SKM-1 treated with dmso at 0.1 percent for 144 hours (cell line): ENCODE results near the gene SLC48A1.

Experiments used
- DNase-seq: peaks from one replicate; lab custom pipeline; 2025; ENCODE audit not compliant: unreplicated experiment; lab: John Stamatoyannopoulos, UW

Gene SLC48A1

DNA sequence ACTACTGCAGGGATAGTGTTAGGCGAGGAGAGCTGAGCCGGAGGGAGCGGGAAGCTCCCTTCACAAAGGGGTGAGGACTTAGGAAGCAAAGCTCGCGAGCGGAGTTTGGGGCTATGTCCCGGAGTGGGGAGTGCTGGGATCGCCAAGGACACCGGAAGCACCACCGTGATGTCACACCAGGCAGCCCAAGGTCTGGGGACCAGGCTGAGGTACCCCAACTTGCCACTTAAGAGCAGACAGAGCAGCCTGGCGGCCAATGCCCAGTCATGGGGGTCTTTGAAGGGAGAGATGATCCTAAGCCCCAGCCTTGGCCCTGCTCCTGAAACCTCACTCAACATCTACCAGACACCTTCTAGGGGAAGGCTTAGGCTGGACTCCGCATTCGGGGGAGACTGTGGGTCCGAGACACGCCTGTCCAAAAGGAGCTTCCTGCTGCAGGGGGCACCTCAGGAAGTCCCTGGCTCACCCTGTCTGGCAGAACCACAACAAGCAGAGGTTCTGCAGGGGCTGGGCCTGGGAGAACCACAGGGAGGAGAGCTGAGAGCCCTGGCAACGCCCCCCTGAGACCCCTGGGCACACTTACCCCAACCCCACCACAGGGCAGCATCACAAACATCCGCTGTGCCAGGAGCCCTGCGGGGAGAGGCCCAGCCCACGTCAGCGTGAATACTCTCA is 17.8 kb downstream of the SLC48A1 start:
- DNase-seq = no peak

DNA sequence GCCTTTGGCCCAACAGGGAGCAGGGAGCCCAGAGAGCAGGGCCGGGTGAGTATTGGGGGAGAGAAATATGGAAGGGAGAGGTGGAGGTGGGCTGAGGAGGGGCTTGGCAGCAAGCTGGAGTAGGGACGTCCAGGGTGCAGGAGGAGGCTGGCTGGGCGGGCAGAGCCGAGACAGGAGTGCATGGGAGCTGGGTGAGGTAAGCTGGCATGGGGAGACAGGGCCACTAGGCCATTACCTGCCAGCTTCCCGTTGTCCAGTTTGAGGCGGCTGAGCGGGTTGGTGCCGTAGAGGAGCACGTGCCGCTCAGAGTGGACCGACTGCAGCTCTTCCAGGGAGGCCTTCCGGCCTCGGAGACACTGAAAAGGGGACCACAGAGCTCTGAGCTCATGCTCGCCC is 18.3 kb downstream of the SLC48A1 start:
- DNase-seq = no peak

DNA sequence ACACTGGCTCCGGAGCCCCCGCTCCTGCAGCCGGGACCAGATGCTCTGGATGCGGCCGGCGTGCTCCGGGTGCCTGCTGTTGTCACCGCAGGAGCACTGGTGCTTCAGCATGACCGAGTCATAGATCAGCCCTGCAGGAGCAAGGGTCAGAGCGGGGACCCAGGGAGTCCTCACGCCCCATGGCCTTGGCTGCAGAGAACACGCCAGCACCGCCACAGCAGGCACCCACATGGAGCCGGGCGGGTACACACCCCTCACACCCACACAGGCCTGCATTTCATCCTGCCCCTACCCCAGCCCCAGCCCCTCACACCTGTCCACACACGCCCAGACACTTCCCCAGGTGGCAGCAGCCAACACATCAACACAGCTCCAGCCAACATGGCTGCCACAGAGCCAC is 18.8 kb downstream of the SLC48A1 start:
- DNase-seq = no peak

DNA sequence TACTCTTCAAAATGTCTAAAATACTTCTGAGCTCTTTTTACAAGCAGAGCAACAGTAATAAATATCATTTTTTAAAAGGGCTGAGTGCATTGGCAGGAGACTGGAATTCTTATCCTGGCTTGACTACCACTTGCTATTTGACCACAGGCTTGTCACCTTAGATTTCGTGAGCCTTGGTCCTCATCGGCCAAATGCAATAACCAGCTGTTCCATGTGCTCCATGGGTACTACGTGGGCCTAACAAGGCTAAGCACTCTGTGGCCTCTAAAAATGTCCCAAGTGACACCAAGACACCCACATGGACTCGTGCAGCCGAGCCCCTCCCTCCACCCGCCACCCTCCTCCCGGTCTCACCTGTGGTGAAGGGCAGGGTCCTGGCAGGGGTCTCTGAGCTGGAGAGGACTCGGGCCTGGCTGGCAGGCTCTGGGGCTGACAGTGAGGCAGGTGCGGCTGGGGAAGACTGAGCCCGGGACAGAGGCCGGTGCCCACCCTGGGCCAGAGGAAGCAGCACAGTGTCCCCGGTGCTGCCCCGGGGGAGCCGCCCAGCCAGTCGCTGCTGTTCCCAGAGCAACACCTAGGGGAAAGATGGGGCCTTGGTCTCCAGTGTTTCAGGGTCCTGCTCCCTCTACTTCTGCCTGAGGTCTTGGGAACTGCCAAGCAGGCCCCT is 20.1 kb downstream of the SLC48A1 start:
- no peak for DNase-seq

DNA sequence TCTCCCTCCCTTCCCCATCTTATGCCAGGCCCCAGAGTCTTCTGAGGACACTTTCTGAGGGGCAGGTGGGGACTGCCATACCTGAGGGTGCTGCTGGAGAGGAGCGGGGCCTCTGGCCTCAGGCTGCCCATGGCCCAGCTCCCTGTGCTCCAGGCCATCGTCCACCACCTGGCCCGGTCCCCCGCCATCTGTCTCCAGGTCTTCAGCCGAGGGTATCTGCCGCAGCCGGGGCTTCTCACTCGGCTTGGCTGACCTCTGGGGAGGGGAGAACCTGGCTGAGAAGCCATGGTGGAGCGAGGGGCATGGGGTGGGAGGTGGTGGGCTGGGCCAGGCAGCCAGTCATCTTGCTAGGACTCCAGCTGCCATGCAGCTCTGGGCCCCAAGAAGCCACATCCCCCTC is 21.6 kb downstream of the SLC48A1 start:
- no peak for DNase-seq

DNA sequence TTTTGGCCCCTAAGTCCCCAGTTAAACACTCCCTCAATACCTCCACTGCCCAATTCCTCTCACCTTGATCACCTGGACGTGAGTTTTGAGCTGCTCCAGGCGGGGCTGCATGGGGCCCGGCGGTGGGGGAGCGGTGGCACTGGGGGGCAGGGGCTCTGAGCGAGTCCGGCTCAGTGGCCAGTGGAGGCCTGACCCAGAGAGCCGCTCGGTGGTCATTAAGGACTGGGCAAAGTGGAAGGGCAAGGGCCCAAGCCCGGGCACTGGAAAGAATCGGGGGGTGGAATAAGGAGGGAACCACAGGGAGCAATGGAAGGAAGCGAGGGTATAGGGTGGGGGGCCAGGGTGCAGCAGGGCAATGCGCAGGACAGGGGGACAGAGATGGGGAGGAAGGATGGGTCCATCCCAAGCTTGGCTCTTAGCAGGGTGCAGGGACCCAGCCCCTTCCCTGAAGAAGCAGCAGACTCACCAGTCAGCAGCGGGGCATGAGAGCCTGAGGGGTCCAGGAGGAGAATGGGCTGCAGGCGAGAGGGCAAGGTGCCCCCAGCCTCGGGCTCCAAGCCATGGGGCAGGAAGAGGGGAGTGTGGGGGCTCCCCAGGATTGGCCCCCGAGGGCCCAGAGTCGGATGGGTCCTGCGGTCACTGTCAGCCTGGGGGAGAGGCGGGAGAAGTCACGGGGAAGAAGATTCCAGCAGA is 22.2 kb downstream of the SLC48A1 start:
- no peak for DNase-seq

DNA sequence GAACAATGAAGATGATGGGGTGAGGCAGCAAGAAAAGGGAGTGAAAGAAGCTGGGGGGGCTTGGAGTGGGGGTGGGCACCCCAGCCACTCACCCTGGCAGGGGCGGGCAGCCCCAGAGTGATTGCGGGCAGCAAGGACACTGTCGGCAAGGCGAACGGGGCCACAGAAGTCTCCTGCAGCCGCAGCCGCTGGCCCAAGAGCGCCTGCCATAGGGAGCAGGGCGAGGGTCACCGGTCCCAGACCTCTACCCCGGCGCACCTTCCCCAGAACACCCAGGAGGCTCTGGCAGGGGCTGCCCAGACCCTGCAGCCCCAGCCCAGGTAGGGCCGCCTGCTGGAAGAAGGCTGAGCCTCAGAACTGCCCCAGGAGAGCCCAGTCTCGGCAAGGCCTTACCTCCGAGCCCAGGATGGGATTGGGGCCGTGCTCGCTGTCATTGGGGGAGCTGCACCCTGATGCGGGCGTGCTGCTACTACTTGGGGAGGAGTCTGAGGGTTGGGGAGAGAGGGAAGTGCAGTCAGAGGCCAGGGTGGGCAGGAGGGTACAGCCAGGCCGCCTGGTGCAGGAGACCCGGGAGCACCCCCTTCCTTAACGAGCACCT is 22.9 kb downstream of the SLC48A1 start:
- no peak for DNase-seq

DNA sequence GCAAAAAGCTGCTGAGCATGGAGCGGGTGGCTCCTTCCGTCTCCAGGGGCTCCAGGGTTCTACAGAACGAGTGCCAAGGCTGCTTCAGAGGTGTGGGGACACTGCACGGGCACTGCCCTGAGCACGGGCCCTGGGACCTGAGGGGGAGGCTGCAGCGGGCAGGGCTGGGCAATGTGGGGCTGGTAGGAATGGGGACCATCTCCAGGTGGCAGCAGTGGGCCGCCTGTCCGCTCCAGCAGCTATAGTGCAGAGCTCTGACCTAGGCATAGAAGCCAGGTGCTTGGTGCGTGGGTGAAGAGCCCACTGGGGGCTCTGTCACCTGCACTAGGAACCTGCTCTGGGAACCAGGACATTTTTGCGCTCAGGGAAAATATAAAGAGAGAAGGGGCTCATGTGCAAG is 24.4 kb downstream of the SLC48A1 start:
- no peak for DNase-seq

GRCh38 chr12:47798382-47798948 is 25.4 kb downstream of the SLC48A1 start:
- DNase-seq = no peak

DNA sequence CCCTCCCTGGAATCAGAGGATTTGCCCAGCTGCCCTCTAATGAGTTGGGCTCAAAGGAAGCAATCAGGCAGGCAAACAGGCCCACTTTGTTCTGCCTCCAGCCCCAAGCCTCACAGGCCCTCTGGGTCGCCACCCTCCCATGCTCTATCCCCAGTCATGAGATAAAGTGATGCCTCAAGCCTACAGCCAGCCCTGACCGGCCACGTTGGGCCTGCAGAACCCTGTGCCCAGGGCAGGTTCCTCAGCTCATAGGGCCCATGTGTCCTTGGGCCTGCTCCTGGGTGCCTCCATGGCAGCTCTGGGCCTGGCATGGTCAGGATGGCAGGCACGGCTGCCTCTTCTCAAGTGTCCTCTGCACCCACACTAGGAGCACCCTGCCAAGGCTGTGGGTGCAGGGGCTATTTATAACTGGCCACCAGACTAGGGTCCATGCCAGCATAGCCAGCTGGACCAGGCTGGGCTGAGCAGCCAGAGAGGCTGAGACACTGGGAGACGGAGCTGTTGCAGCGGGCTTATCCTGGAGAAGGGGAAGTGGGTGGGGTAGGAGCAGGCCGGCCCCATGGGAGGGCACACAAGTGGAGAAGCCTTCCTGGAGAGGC is 26.4 kb downstream of the SLC48A1 start:
- DNase-seq = no peak

DNA sequence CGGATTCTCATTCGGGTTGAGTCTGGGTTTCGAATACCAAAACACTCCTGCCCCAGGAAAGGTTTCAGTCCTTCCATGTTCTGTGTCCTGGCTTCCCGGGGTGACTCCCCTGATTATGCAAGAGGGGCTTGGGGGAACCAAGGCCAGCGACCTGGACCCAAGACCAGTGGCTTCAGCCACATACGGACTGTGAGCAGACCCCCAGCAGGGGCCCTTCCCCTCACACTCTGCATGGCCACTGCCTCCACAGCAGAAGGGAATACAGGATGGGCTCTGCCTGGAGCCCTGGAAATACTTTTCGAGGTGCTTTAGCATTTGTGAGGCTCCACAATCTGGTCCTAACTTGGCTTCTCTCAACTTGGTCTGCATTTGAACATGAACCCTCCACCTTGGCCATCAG is 27.5 kb downstream of the SLC48A1 start:
- DNase-seq = no peak

- peak; percentile 10 for DNase-seq
These were observed 28.3 kb downstream of the SLC48A1 start for GRCh38 chr12:47801170-47801903.

DNA sequence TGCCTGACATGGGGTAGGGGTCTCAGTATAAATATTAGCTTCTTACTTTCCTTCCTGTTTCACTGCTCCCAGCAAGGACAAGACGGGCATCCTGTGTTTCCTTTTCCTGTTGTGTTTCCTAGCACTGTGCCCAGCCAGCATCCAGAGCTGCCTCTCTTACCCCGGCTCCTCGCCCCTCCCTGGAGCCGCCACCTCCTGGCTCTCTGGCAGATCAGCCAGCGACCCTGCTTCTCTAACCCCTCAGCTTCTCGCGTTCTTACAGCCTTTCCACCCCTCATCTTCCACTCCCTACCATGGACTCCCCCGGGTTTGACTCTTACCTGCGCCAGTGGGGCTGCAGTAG is 28.8 kb downstream of the SLC48A1 start:
- DNase-seq = no peak

DNA sequence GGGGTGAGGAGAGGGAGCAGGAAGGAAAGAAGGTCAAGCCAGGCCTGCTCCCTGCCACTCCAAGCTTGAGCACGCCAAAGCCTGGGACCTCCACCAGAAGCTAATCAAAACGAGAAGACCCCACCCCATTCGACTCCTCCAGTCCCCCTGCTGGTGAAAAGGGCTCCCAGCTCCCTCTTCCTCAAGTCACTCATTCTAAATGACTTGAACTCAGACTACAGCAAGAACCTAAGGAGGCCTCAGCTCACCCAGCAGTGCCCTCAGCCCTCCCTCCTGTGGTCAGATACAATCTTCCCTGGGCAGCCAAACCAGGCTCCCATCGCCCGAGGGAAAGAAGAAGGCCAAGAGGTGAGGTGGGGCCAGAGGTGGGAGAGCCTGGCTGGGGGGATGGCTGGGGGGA is 29.3 kb downstream of the SLC48A1 start:
- DNase-seq = no peak

- DNase-seq = peak; percentile 5
These were observed 30.3 kb downstream of the SLC48A1 start for GRCh38 chr12:47803191-47803875.

- no peak for DNase-seq
These were observed 31.1 kb downstream of the SLC48A1 start for GRCh38 chr12:47804171-47804570.

GRCh38 chr12:47805417-47805816 is 32.4 kb downstream of the SLC48A1 start:
- no peak for DNase-seq

DNA sequence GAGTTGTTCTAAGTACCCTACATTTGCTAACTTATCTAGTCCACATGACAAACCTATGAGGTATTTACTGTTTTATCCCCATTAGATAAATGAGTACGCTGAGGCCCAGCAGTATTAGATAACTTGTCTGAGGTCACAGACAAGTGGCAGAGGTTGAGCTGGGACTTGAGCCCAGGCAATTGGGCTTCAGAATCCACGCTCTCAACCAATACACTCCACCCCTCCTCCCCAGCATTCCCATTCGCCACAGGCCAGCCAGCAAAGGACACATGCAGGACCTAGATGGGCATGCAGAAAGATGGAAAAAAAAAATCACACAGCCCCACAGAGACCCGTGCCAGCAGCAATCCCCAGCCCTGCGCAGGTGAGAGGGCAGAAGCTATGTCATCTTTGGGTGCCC is 34.3 kb downstream of the SLC48A1 start:
- DNase-seq = no peak

DNA sequence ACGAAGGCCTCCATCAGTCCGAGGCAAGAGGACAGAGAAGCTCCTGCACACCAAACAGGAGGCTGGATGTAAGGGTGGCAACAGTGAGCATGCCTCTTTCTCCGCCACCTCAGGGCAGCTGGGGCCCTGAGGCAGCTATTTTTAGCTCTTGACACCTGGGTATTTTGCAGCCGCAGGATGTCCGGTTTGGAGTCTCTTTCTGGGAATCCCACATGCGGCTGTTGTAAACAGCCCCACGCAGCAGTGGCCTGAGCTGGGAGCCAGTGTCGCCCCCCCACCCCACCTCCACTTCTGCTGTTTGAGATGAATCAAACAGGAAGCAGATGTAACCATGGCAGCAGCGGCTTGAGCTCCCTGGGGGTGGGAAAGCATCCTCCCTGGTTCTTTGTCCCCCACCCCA is 35.0 kb downstream of the SLC48A1 start:
- no peak for DNase-seq
